GM21529 (cell line): ENCODE results near the gene GAREM2.
"Not testable (repeated sequence)": the region's sequence is repeated elsewhere in the genome, so short reads cannot be mapped to it uniquely, and the experiment has no call there.

Source experiments
- ATAC-seq: cut with Tn5 transposase; IDR thresholded peaks from one replicate; pipeline ENCODE4 v1.9.1; 2021; ENCODE audit not compliant: unreplicated experiment

The GAREM2 gene

DNA sequence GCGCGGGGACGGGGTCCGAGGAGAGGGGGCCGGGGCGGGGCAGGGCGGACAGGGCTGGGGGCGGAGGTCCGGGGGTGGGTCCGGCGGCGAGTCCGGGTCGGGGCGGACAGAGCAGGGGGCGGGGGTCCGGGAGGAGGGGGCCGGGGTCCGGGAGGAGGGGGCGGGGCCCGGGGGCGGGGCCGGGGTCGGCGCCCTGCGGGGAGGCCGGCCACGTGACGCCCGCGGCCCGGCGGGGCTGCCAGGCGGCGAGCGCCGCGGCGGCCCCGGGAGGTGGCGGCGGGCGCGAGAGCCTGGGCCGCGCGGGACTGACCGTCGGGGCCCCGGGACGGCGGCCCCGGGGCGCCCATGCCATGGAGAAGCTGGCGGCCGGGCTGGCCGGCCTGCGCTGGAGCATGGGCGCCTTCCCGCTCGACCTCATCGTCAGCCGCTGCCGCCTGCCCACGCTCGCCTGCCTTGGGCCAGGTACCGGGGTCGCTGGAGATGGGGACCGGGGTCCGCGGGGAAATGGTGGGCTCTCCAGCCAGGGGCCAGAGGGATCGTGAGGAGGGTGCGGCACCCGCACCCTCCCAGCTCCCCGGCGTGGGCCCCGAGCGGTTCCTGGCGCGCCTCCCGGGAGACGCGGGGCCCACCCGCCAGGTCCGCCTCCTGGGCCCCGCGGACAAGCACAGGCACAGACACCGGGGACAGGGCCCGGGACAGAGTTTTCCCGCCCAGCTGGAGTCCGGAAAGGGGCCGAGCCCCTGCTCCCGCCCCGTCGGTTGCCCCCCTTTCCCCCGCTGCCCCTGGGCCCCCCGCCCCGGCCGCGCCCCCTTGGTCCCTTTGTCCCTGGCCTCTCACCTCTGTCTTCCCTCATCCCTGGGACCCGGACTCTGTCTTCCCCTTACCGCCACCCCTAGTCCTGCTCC lies at the start of gene GAREM2:
Gene GAREM2 (plus strand): TSS at position 218 of the 905 bp plus-strand sequence. CDS start 133 bp downstream, at position 351.
- ATAC-seq = no peak

DNA sequence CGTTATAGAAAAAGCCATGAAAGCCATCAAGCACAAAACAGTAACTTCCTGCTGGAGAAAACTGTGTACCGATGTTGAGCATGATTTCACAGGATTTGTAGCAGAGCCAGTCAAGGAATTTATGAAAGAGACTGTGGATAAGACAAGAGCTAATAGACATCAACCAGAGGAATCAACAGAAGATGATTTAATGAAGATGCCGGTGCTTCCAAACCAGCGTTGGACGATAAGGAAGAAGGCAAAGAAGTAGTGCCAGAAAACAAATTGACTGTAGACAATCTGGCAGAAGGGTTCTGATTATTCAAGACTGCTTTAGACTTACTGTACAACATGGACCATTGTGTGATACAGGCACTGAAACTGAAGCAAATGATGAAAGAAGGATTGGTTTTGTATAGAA lies 49.5 kb upstream of the GAREM2 start:
- no peak for ATAC-seq

DNA sequence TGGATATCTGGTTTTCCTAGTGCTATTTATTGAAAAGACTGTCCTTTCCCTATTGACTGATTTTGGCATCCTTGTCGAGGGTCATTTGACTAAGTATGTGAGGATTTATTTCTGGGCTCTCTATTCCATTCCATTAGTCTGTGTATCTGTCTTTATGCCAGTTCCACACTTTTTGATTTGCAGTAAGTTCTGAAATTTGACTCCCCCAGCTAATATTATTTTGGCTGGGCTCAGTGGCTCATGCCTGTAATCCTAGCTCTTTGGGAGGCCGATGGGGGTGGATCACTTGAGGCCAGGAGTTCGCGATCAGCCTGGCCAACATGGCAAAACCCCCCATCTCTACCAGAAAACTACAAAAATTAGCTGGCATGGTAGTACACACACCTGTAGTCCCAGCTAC lies 46.8 kb upstream of the GAREM2 start:
- ATAC-seq = no peak

DNA sequence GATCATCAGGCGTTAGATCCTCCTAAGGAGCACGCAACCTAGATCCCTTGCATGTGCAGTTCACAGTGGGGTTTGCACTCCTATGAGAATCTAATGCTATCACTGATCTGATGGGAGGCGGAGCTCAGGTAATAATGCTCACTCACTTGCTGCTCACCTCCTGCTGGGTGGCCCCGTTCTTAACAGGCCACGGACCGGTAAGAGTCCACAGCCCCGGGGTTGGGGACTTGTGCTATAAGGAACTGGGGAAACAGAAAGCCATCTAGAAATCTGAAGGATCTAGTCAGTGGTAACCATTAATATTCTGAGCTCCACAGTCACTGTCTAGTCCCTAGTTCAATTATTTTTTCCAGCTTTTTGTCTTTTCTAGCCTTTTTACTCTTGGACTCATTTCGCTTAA lies 44.7 kb upstream of the GAREM2 start:
- ATAC-seq = no peak

DNA sequence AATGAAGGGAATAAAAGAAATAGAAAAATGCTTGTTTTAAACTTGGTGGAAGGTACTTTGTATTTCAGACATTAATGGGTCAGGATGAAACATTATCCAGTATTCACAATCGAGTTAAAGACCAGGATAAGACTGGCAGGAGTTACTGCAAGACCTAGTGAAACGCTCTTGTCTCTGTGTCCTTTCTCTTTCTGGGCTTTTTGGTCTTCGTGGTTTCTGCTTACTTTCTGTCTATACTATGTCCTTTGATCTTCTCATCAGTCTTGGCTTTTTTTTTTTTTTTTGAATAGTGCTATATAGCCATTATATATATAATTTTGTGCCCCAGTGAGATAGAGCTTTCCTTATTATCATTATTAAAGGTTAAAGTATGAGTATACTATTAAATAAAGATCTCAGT lies 42.1 kb upstream of the GAREM2 start:
- no peak for ATAC-seq

DNA sequence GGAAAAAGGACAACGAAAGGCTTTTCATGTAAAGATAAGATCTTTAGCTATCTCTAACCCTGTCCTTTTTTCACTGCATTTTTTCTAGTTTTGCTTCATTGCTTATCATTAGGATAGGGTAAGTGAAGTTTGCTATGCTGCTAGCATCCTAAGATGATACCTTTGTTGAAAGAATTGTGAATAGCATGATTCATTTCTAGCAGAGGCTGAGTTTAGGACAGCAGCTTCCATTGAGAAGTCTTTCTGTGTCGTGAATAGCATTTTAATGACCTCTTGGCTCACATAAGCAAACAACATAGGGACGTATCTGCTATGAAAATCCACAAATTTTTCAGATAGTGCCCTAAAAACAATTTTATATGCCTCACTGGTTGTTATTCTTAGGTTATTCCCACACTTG lies 36.4 kb upstream of the GAREM2 start:
- ATAC-seq = no peak

DNA sequence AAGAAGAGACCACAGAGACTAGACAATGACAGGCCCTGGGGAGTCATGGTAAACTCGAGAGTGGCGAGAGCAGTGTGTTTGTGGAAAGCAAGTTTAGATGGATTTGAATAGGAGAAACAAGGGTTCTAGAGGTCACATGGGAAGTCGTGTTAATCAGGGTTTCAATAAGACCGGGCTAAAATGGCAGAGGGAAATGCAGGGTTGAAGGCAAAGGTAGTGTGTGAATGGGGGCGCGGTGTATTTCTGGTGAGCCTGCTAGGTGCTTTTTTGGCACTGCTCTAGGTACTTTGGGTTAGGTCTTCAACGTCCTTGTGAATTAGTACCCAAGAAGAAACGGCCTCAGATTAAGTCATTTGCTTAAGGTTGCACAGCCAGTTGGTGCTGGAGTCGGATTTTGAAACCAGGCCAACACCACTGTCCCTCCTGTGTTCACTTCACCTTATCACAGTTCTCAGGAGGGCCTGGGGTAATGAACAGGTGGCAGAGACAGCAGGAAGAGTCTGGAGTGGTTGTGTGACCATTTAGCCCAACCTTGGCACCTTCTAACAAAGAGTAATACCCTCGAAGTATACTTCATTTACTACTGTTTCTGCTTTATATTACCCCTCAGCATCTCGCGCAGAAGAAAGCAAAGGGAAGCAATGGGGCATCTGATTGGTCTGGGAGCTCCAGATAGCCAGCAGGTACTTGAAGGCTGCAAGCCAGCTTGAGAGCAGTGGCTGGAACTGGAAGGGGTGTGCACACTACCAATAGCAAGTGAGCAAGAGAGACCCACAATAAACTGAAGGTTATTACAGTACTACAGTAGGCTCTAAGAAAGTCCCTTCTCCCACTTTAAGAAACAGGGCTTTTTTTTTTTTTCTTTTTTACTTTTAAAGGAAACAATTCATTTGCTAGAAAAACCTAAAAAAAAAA lies 33.4 kb upstream of the GAREM2 start:
- no peak for ATAC-seq

DNA sequence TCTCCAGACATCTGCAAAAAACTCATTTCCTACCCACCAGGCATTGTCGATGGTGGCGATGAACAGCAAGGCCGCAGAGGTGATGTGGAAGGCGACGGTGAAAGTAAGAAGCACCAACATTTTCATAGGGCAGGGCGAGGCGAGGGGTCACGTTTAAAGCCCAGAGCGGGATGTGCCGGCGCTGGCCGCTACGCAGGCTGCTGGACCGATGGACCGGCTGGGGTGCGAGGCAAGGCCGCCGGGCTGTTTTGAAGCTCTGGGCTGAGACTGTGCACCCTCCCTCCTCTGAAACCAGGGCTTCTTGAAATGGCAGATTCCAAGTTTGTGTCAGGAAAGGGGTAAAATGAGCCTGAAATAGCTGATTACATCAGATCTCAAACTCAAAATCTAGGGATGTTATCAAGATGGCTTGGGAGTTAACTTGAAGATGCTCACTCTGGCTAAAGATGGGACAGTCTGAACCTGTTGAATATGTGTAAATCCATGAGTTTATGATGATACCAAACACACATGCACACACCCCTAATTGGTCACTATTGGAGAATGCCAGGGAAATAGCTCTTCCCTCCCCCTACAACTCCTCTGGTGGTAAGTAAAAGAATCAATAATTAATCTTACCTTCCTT lies 31.6 kb upstream of the GAREM2 start:
- no peak for ATAC-seq

DNA sequence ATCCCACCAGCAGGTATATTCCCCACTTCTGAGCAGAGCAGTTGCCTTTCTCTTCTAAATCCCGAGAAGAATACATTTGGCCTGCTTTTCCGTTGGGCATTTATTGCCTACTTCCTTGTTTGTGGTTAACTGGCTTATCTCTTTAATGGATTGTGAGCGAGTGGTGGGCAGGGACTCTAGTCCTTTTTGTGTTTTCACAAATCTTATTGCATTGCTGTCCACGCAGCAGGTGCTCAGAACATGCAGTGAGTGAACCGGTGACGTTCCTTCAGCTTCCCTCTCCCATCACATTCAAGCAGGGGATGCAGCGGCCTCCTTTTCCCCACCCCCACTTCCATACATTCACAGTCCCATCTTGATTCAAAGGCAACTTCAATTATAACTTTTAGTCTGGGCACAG lies 28.9 kb upstream of the GAREM2 start:
- ATAC-seq = no peak

DNA sequence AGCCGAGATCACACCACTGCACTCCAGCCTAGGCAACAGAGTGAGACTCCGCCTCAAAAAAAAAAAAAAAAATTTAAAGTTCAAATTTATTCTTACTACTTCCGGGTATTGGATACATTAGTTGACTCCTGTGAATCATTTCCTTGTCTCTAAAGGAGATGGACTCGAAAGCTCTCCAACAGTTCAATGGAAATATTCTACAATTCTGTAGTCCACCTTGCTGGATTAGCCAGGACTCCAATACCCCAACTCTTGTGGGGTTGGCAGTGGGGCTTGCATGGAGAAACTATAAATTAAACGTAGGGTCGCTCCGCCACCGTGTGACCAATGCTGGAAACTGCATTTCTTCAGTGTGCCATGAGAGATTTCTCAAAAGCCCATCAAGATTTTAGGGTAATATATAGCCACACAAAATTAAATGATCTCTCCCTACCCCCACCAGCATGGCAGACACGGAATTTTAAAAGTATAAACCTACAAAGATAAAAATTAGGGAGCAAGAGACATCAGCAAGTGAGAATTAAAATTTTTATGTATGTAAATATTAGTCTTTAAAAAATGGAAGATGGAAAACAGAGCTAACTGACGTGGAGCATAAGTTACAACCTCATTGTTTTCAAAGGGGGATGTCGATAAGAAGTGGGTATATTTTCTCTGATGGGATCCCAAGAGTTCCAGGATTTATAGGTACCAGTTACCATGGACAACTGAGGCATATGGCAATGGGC lies 27.8 kb upstream of the GAREM2 start:
- no peak for ATAC-seq

DNA sequence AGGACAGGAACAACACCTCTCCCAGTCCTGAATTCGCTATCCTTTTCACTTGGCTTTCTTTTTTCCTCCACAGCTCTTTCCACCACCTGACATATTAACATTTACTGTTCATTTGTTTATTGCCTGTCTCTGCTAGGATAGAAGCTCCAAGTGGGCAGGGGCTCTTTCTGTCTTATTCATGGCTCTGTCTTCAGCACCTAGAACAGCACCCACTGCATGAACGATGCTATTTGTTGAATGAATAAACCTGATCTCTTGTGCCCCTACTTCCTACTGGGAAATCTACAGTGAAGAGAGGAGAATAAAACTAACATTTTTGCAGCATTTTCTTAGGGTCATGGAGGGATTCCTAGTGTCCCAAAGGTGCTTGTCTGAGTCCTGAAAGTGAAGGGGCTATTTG lies 24.4 kb upstream of the GAREM2 start:
- no peak for ATAC-seq

DNA sequence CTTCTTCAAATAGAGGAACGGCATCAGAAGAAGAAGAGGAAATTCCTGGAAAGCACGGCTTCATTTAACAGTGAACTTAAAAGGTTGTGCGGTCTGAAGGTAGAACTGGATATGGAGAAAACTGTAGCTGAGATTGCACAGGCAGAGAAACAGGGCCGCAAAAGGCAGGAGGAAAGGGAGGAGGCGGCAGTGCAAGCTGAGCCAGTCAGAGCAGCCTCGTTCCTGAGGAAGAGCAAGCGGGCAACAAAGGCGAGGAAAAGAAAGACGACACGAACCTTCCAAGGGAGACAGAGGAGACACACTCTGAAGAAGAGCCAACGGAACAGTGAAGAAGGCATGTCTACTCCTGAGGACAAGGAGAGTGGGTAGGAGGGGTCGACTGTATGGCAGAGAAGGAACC lies 22.6 kb upstream of the GAREM2 start:
- no peak for ATAC-seq

DNA sequence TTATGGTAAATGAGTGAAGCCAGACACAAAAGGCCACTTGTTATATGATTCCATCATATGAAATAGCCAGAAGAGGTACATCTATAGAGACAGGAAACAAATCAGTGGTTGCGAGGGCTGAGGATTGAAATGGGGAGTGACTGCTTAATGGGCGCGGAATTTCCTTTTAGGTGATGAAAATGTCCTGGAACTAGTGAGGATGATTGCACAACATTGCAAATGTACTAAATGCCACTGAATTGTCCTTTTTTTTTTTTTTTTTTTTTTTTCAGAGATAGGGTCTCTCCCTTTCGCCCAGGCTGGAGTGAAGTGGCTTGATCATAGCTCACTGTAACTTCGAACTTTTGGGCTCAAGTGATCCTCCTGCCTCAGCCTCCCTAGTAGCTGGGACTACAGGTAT lies 15.3 kb upstream of the GAREM2 start:
- ATAC-seq = no peak

DNA sequence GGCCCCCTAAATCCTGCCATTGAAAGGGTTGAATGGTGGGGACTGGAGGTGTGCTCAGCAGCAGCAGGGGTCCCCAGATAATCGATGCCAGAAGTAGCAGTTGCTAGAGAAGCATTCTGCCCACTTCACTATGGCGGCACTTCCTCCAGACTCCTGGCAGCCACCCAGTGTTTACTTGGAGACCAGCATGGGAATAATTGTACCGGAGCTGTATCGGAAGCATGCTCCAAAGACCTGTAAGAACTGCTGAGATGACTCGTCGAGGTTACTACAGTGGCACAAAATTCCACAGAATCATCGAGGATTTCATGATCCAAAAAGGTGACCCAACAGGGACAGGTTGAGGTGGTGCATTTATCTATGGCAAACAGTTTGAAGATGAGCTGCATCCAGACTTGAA lies 11.0 kb upstream of the GAREM2 start:
- ATAC-seq = no peak

DNA sequence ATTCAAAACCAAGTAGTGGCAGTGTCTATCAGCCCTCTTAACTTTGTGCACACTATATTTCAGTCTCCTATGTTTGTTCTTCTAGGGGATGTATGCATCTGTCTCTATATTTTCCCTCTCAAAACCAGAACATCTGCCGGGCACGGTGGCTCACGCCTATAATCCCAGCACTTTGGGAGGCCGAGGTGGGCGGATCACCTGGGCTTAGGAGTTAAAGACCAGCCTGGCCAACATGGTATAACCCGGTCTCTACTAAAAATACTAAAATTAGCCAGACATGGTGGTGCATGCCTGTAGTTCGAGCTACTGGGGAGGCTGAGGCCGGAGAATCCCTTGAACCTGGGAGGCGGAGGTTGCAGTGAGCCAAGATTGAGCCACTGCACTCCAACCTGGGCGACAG lies 9.9 kb upstream of the GAREM2 start:
- no peak for ATAC-seq

DNA sequence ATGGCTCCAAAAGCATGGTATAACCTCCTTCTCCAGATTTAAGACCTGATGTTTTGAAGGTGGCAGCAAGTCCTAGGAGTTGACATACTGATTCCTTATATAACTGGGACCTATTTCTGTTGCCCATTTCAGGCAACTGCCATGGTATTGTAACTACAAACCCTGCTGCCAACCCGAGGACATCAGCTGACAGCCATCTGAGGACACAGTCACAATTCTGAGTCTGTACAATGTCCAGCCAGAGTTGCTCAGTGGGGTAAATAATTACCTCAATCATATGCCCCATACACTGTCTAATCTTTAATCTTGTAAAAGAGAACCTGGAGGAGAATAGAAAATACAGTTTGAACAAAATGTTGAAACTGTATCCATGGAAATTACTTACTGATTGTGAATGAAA lies 8.7 kb upstream of the GAREM2 start:
- no peak for ATAC-seq

DNA sequence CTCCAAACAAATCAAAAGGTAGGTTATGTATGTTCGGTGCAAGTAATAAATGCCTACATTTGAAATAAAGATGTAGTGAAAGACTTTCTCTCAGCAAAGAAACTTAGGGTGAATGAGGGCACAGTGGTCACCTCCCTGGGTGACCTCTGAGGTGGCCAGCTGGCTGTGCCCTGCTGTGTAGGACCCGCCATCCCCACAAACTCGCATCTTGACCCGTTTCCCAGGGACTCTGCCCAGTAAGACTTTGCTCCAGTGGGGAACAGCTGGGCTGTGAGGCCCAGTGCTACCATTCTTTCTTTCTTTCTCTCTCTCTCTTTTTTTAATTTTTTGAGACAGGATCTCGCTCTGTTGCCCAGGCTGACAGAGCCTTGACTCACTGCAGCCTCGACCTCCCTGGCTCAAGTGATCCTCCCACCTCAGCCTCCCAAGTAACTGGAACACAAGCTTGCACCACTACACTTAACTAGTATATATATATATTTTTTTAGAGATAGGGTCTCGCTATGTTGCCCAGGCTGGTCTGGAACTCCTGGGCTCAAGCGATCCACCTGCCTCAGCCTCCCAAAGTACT lies 8.2 kb upstream of the GAREM2 start:
- ATAC-seq = no peak

DNA sequence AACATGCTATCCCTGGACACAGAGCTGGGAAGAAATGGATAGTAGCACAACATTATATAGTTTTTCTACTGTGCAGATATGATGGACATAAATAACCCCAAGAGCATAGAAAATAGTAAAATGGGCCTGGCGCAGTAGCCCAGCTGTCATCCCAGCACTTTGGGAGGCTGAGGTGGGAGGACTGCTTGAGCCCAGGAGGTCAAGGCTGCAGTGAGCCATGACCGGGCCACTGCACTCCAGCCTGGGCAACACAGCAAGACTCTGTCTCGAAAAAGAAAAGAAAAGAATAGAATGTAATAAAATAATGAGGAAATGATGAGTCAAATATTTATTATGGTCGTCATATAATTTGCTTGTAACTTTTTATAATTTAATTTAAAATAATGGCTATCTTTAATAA lies 7.5 kb upstream of the GAREM2 start:
- no peak for ATAC-seq

DNA sequence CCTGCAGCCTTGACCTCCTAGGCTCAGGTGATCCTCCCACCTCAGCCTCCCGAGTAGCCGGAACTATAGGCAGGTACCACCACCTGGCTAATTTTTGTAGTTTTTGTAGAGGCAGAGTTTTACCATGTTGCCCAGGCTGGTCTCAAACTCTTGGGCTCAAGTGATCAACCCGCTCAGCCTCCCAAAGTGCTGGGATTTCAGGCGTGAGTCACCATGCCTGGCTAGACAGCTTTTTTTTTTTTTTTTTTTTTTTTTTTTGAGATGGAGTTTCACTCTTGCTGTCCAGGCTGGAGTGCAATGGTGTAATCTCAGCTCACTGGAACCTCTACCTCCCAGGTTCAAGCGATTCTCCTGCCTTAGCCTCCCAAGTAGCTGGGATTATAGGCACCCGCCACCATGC lies 6.3 kb upstream of the GAREM2 start:
- not testable (repeated sequence) for ATAC-seq

DNA sequence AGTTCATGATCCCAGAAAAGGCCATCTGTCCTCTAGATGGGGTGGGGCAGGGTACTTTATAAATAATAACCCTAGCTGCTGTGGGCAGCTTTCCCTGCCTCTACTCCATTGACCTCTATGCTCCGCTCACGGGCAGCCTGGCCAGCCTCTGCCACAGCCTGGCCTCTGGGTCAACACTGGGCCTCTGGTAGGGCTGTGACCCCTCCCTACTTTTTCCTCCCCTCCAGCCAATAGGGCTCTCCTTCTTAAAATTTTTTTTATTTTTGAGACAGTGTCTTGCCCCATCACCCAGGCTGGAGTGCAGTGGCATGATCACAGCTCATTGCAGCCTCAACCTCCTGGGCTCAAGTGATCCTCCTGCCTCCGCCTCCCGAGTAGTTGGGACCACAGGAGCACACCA lies 4.1 kb upstream of the GAREM2 start:
- ATAC-seq = no peak

DNA sequence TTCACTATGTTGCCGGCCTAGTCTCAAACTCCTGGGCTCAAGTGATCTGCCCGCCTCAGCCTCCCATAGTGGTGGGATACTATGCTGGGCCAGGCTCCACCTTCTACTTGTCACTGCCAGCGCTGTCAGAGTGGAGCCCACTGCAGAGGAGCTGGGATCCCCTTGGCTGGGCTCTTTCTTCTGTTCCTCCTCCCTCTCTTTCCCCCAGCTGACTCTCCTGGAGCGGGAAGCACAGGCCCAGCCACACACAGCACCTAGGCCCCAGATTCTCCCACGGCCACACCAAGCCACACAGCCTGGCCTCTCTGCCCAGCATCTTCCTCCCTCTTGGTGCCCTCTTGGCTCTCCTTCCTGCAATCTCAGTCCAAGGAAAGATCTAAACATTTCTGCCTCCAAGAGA lies 3.7 kb upstream of the GAREM2 start:
- ATAC-seq = no peak
